Vagina (tissue), 2 donors: Measurements from ENCODE around the gene ZKSCAN4.

Source experiments
- POLR2AphosphoS5 ChIP-seq, 2 donors: sonication (generic); formaldehyde crosslinking; IDR thresholded peaks; one replicate each; pipeline ENCODE4 v1.9.0; 2017; ENCODE audit warnings: antibody characterized with exemption in 2 of 2, mild to moderate bottlenecking in 2 of 2, low read depth in 1 of 2; ENCODE audit not compliant: insufficient read depth in 1 of 2
- TF ChIP-seq, protein P1 (sequence below), 3 experiments: fragments of 450-650 bp in 2 of 3; fragments of 200-600 bp in 1 of 3; sonication (generic) in 1 of 3; IDR thresholded peaks; one replicate each; pipeline ENCODE4 v1.5.1; 2017 to 2019; ENCODE audit warnings: antibody characterized with exemption in 3 of 3, mild to moderate bottlenecking in 2 of 3, moderate library complexity in 2 of 3

DNA sequence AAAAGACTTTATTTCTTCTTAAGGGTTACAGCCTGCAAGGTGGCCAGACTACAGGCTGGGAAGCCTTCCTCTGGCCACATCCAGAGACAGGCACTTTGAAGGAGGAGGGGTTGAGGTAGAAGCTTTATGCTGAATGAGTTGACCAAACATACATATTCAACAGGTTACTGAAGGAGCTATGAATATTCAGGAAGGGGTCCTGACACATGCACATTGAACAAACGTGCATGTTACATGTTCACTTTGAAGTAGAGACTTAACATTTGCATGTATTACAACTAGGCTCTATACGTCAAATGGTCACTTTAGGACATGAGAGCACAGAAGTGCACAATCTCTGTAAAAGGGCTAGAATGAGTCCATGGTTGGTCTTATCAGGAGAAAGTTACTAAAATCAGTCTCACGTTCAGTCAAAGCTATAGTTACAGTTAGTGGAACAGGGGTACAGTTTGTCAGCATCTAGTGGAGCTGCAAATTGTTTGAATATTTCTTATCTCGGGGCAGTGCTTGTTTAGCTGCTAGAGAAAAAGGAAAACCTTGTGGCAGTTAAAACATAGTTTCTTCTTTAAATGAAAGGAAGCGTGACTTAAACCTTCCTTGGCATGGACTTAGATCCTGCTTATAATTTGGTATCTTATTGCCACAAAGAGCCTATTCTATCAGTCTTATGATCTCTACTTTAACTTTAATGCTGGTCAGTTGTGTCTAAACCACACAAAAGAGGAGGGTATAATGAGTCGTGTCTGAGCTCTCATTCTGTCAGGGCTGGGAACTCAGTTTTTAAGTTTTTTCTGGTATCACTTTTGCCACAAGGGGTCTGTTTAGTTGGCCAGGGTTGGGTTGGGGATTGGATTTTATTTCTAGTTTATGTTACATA, 31.6 kb downstream of the ZKSCAN4 start:
- TF ChIP-seq POLR2AphosphoS5 (IDR thresholded peaks at IDR 0.05; ENCODE audit: insufficient read depth in 1 of 2, low read depth in 1 of 2), result no peak
- TF ChIP-seq, protein P1, sequence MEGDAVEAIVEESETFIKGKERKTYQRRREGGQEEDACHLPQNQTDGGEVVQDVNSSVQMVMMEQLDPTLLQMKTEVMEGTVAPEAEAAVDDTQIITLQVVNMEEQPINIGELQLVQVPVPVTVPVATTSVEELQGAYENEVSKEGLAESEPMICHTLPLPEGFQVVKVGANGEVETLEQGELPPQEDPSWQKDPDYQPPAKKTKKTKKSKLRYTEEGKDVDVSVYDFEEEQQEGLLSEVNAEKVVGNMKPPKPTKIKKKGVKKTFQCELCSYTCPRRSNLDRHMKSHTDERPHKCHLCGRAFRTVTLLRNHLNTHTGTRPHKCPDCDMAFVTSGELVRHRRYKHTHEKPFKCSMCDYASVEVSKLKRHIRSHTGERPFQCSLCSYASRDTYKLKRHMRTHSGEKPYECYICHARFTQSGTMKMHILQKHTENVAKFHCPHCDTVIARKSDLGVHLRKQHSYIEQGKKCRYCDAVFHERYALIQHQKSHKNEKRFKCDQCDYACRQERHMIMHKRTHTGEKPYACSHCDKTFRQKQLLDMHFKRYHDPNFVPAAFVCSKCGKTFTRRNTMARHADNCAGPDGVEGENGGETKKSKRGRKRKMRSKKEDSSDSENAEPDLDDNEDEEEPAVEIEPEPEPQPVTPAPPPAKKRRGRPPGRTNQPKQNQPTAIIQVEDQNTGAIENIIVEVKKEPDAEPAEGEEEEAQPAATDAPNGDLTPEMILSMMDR (IDR thresholded peaks at IDR 0.05), result no peak
